ENCODE data around the gene USE1. TPM values are rescaled to one million over a fixed set of nuclear protein-coding genes. Genes with fewer than 3 reads are reported as not detected.

USE1 gene
- total and polyA plus RNA-seq, 4 experiments from 2014 or later = 36.5 to 44.3 (median 40.5) TPM

DNA sequence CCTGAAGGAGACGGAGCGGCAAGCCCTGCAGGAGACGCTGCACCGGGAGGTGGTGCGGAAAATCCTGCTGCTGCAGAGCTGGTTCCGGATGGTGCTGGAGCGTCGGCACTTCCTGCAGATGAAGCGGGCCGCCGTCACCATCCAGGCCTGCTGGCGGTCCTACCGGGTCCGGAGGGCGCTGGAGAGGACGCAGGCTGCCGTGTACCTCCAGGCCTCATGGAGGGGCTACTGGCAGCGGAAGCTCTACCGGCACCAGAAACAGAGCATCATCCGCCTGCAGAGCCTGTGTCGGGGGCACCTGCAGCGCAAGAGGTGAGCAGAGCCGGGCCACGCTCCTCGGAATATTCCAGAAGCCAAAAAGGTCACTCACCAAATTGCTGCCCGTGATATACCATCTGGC is 22.4 kb upstream of the USE1 start:
- Histone ChIP-seq H3K36me3 (ENCODE audit: insufficient read depth, low read length) (peaks cover 59% of the 10 kb centered on the region), H3K9me3 (ENCODE audit: control insufficient read depth in 1 of 2, low read length in 2 of 2) (no peaks in the 10 kb centered on the region), H3K27ac (ENCODE audit: low read depth, low read length) (no peak overlapping the region), H3K27me3 (ENCODE audit: insufficient read depth, low read length) (no peaks in the 10 kb centered on the region), H3K4me1 (ENCODE audit: insufficient read depth, low read length) (no peaks in the 10 kb centered on the region), H3K4me3 (ENCODE audit: low read length in 2 of 2) (no peak overlapping the region)
- Mint-ChIP-seq H3K4me3 (no peak overlapping the region), H3K9me3 (peaks cover 0 to 2% (median 0%) of the 10 kb centered on the region in 8 donors), H3K4me1 (peaks cover 0 to 4% (median 2%) of the 10 kb centered on the region in 4 donors), H3K36me3 (peaks cover 37 to 51% of the 10 kb centered on the region in 2 donors), H3K27me3 (no peaks in the 10 kb centered on the region), H3K27ac (no peak overlapping the region)
- no peak for DNase-seq
- POLR2A ChIA-PET (ENCODE audit: partially characterized antibody) = interaction anchor here (0.6 kb wide), 1 partner anchor 125 kb away, joined by 3 read pairs; no protein-coding TSS in a partner anchor
- intact Hi-C loops (cut with micrococcal nuclease) = no loop called here
- CTCF ChIA-PET (ENCODE audit: partially characterized antibody) = interaction anchor here (0.9 kb wide), 1 partner anchor 9 kb away, joined by 3 read pairs; no protein-coding TSS in a partner anchor

GRCh38 chr19:17194608-17195007 is 20.5 kb upstream of the USE1 start:
- peak overlapping the region in 2 of 7 donors; percentile 31 to 42 for H3K27ac Mint-ChIP-seq
- no peak for DNase-seq

DNA sequence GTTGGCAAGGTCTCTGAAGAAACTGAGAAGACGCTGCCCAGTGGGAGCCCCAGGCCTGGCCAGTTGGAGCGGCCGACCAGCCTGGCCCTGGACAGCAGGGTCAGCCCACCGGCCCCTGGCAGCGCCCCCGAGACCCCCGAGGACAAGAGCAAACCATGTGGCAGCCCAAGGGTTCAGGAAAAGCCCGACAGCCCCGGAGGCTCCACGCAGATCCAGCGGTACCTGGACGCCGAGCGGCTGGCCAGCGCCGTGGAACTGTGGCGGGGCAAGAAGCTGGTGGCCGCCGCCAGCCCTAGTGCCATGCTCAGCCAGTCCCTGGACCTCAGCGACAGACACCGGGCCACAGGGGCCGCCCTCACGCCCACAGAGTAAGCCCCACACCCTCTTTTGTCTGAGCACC is 20.1 kb upstream of the USE1 start:
- CTCF ChIA-PET (ENCODE audit: partially characterized antibody) = no interaction called here
- POLR2A ChIA-PET (ENCODE audit: partially characterized antibody) = no interaction called here
- peaks cover 49 to 57% of the 10 kb centered on the region in 2 donors for H3K36me3 Mint-ChIP-seq

More at GRCh38 chr19:17194608-17195007, 20.5 kb upstream of the USE1 start:
- Mint-ChIP-seq H3K36me3 (peaks cover 47 to 55% of the 10 kb centered on the region in 2 donors), H3K27me3 (no peaks in the 10 kb centered on the region), H3K4me3 (no peak overlapping the region), H3K9me3 (peaks cover 0 to 4% (median 0%) of the 10 kb centered on the region in 8 donors), H3K4me1 (peaks cover 0 to 4% (median 2%) of the 10 kb centered on the region in 4 donors)
- no peaks in the 10 kb centered on the region for H3K9me3 ChIP-seq (ENCODE audit: control insufficient read depth in 1 of 2, low read length in 2 of 2)
- peaks cover 54% of the 10 kb centered on the region for H3K36me3 ChIP-seq (ENCODE audit: insufficient read depth, low read length)
- no peaks in the 10 kb centered on the region for H3K4me1 ChIP-seq (ENCODE audit: insufficient read depth, low read length)
- no peak overlapping the region for H3K4me3 ChIP-seq (ENCODE audit: low read length in 2 of 2)
- intact Hi-C loops (cut with micrococcal nuclease) = no loop called here
- H3K27me3 ChIP-seq (ENCODE audit: insufficient read depth, low read length) = no peaks in the 10 kb centered on the region
- CTCF ChIA-PET (ENCODE audit: partially characterized antibody) = no interaction called here
- no peak overlapping the region for H3K27ac ChIP-seq (ENCODE audit: low read depth, low read length)
- POLR2A ChIA-PET (ENCODE audit: partially characterized antibody) = no interaction called here

GRCh38 chr19:17196610-17197009 is 18.5 kb upstream of the USE1 start:
- DNase-seq = no peak
- CTCF ChIA-PET (ENCODE audit: partially characterized antibody) = interaction anchor here (0.7 kb wide), 1 partner anchor 10 kb away, joined by 3 read pairs; no protein-coding TSS in a partner anchor
- POLR2A ChIA-PET (ENCODE audit: partially characterized antibody) = no interaction called here
- Mint-ChIP-seq H3K27ac (peak overlapping the region in 5 of 7 donors; percentile 17 to 80 (median 70)), H3K4me1 (peaks cover 0 to 4% (median 2%) of the 10 kb centered on the region in 4 donors), H3K4me3 (no peak overlapping the region), H3K9me3 (peaks cover 0 to 4% (median 0%) of the 10 kb centered on the region in 8 donors), H3K27me3 (no peaks in the 10 kb centered on the region), H3K36me3 (peaks cover 49 to 61% of the 10 kb centered on the region in 2 donors)
- peaks cover 59% of the 10 kb centered on the region for H3K36me3 ChIP-seq (ENCODE audit: insufficient read depth, low read length)
- no peaks in the 10 kb centered on the region for H3K27me3 ChIP-seq (ENCODE audit: insufficient read depth, low read length)
- no peaks in the 10 kb centered on the region for H3K4me1 ChIP-seq (ENCODE audit: insufficient read depth, low read length)
- no peaks in the 10 kb centered on the region for H3K9me3 ChIP-seq (ENCODE audit: control insufficient read depth in 1 of 2, low read length in 2 of 2)
- H3K4me3 ChIP-seq (ENCODE audit: low read length in 2 of 2) = no peak overlapping the region
- intact Hi-C loops (cut with micrococcal nuclease) = no loop called here
- no peak overlapping the region for H3K27ac ChIP-seq (ENCODE audit: low read depth, low read length)

More for the DNA sequence above, 20.1 kb upstream of the USE1 start:
- no peak for DNase-seq
- Histone ChIP-seq H3K4me3 (ENCODE audit: low read length in 2 of 2) (no peak overlapping the region), H3K27ac (ENCODE audit: low read depth, low read length) (no peak overlapping the region), H3K36me3 (ENCODE audit: insufficient read depth, low read length) (peaks cover 57% of the 10 kb centered on the region), H3K9me3 (ENCODE audit: control insufficient read depth in 1 of 2, low read length in 2 of 2) (no peaks in the 10 kb centered on the region), H3K27me3 (ENCODE audit: insufficient read depth, low read length) (no peaks in the 10 kb centered on the region), H3K4me1 (ENCODE audit: insufficient read depth, low read length) (no peaks in the 10 kb centered on the region)
- Mint-ChIP-seq H3K27ac (no peak overlapping the region), H3K4me3 (no peak overlapping the region), H3K4me1 (peaks cover 0 to 4% (median 2%) of the 10 kb centered on the region in 4 donors), H3K9me3 (peaks cover 0 to 4% (median 0%) of the 10 kb centered on the region in 8 donors), H3K27me3 (no peaks in the 10 kb centered on the region)
- intact Hi-C loops (cut with micrococcal nuclease) = no loop called here

GRCh38 chr19:17197666-17198065 is 17.5 kb upstream of the USE1 start:
- H3K27me3 Mint-ChIP-seq = no peaks in the 10 kb centered on the region
- ChIA-PET CTCF (ENCODE audit: partially characterized antibody) (no interaction called here), POLR2A (ENCODE audit: partially characterized antibody) (no interaction called here)
- H3K9me3 ChIP-seq (ENCODE audit: control insufficient read depth in 1 of 2, low read length in 2 of 2) = no peaks in the 10 kb centered on the region
- H3K4me3 ChIP-seq (ENCODE audit: low read length in 2 of 2) = no peak overlapping the region
- H3K27ac Mint-ChIP-seq = peak overlapping the region in 1 of 7 donors; percentile 30
- H3K4me3 Mint-ChIP-seq = no peak overlapping the region
- H3K27ac ChIP-seq (ENCODE audit: low read depth, low read length) = no peak overlapping the region
- DNase-seq = no peak
- H3K36me3 Mint-ChIP-seq = peaks cover 60 to 70% of the 10 kb centered on the region in 2 donors
- intact Hi-C loops (cut with micrococcal nuclease) = no loop called here
- peaks cover 0 to 9% (median 0%) of the 10 kb centered on the region in 8 donors for H3K9me3 Mint-ChIP-seq
- H3K4me1 Mint-ChIP-seq = peaks cover 0 to 7% (median 2%) of the 10 kb centered on the region in 4 donors
- H3K36me3 ChIP-seq (ENCODE audit: insufficient read depth, low read length) = peaks cover 63% of the 10 kb centered on the region
- no peaks in the 10 kb centered on the region for H3K4me1 ChIP-seq (ENCODE audit: insufficient read depth, low read length)
- H3K27me3 ChIP-seq (ENCODE audit: insufficient read depth, low read length) = no peaks in the 10 kb centered on the region

- Histone ChIP-seq H3K9me3 (ENCODE audit: control insufficient read depth in 1 of 2, low read length in 2 of 2) (no peaks in the 10 kb centered on the region), H3K4me3 (ENCODE audit: low read length in 2 of 2) (no peak overlapping the region), H3K36me3 (ENCODE audit: insufficient read depth, low read length) (peaks cover 43% of the 10 kb centered on the region), H3K27ac (ENCODE audit: low read depth, low read length) (no peak overlapping the region), H3K4me1 (ENCODE audit: insufficient read depth, low read length) (no peaks in the 10 kb centered on the region), H3K27me3 (ENCODE audit: insufficient read depth, low read length) (no peaks in the 10 kb centered on the region)
- ChIA-PET CTCF (ENCODE audit: partially characterized antibody) (interaction anchor here (1.1 kb wide), 1 partner anchor 14 kb away, joined by 3 read pairs; no protein-coding TSS in a partner anchor), POLR2A (ENCODE audit: partially characterized antibody) (no interaction called here)
- DNase-seq = no peak
- Mint-ChIP-seq H3K9me3 (peaks cover 0 to 7% (median 0%) of the 10 kb centered on the region in 8 donors), H3K4me1 (peaks cover 0 to 7% (median 3%) of the 10 kb centered on the region in 4 donors), H3K27me3 (no peaks in the 10 kb centered on the region), H3K4me3 (no peak overlapping the region), H3K36me3 (peaks cover 57 to 70% of the 10 kb centered on the region in 2 donors), H3K27ac (peak overlapping the region in 1 of 7 donors; percentile 29)
- intact Hi-C loops (cut with micrococcal nuclease) = no loop called here
Measured at GRCh38 chr19:17200408-17201079, 14.6 kb upstream of the USE1 start.

- DNase-seq = no peak
Measured at GRCh38 chr19:17202249-17202648, 12.9 kb upstream of the USE1 start.

More at GRCh38 chr19:17202249-17202648, 12.9 kb upstream of the USE1 start:
- Histone ChIP-seq H3K27ac (ENCODE audit: low read depth, low read length) (no peak overlapping the region), H3K4me3 (ENCODE audit: low read length in 2 of 2) (no peak overlapping the region), H3K9me3 (ENCODE audit: control insufficient read depth in 1 of 2, low read length in 2 of 2) (no peaks in the 10 kb centered on the region), H3K27me3 (ENCODE audit: insufficient read depth, low read length) (no peaks in the 10 kb centered on the region), H3K4me1 (ENCODE audit: insufficient read depth, low read length) (no peaks in the 10 kb centered on the region), H3K36me3 (ENCODE audit: insufficient read depth, low read length) (peaks cover 41% of the 10 kb centered on the region)
- CTCF ChIA-PET (ENCODE audit: partially characterized antibody) = no interaction called here
- H3K9me3 Mint-ChIP-seq = peaks cover 0 to 7% (median 0%) of the 10 kb centered on the region in 8 donors
- no peak overlapping the region for H3K4me3 Mint-ChIP-seq
- intact Hi-C loops (cut with micrococcal nuclease) = no loop called here
- peaks cover 48 to 65% of the 10 kb centered on the region in 2 donors for H3K36me3 Mint-ChIP-seq
- POLR2A ChIA-PET (ENCODE audit: partially characterized antibody) = no interaction called here
- H3K27me3 Mint-ChIP-seq = no peaks in the 10 kb centered on the region
- peaks cover 0 to 3% (median under 1%) of the 10 kb centered on the region in 4 donors for H3K4me1 Mint-ChIP-seq
- peak overlapping the region in 3 of 7 donors; percentile 63 to 84 (median 64) for H3K27ac Mint-ChIP-seq

Measured in CD4-positive, alpha-beta memory T cell (primary cell).